Mesothelial cell of epicardium (in vitro differentiated cells): ENCODE results near the gene SAMD4B. TPM values are rescaled to one million over a fixed set of nuclear protein-coding genes. Genes with fewer than 3 reads are reported as not detected.
A peak's percentile ranks its signal among the peaks of the same experiment; 100 is the strongest.

ENCODE experiments used
- DNase-seq, 2 experiments: peaks; one replicate each; pipeline ENCODE4 v3.0.0; 2021; ENCODE audit warnings: low spot score in 2 of 2; ENCODE audit not compliant: unreplicated experiment in 2 of 2
- H3K27ac Mint-ChIP-seq: 2 replicates; pipeline ENCODE4 v1.8.0; 2021; ENCODE audit warnings: mixed read lengths
- H3K27me3 Mint-ChIP-seq: 2 replicates; pipeline ENCODE4 v1.8.0; 2021; ENCODE audit warnings: low read depth, mixed read lengths
- H3K36me3 Mint-ChIP-seq: 2 replicates; pipeline ENCODE4 v1.8.0; 2021; ENCODE audit warnings: mixed read lengths
- H3K4me1 Mint-ChIP-seq: 2 replicates; pipeline ENCODE4 v1.8.0; 2021; ENCODE audit warnings: mixed read lengths
- H3K4me3 Mint-ChIP-seq: 2 replicates; pipeline ENCODE4 v1.8.0; 2021; ENCODE audit warnings: mild to moderate bottlenecking, moderate library complexity, mixed read lengths
- H3K9me3 Mint-ChIP-seq: 2 replicates; pipeline ENCODE4 v1.8.0; 2021; ENCODE audit warnings: mixed read lengths
- total RNA-seq: library from RNA; stranded (reverse); gene quantifications from 3 replicates; pipeline ENCODE4 v1.2.1, GENCODE V29; 2021
- TF ChIP-seq, protein P1 (sequence below): fragments of 200-600 bp; sonication (generic); IDR thresholded peaks from one replicate; pipeline ENCODE4 v1.5.0; 2021; ENCODE audit warnings: antibody characterized with exemption; ENCODE audit not compliant: unreplicated experiment

SAMD4B gene, protein sequence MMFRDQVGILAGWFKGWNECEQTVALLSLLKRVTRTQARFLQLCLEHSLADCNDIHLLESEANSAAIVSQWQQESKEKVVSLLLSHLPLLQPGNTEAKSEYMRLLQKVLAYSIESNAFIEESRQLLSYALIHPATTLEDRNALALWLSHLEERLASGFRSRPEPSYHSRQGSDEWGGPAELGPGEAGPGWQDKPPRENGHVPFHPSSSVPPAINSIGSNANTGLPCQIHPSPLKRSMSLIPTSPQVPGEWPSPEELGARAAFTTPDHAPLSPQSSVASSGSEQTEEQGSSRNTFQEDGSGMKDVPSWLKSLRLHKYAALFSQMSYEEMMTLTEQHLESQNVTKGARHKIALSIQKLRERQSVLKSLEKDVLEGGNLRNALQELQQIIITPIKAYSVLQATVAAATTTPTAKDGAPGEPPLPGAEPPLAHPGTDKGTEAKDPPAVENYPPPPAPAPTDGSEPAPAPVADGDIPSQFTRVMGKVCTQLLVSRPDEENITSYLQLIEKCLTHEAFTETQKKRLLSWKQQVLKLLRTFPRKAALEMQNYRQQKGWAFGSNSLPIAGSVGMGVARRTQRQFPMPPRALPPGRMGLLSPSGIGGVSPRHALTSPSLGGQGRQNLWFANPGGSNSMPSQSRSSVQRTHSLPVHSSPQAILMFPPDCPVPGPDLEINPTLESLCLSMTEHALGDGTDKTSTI
- 128 to 143 TPM (median 133 TPM) in 3 replicates for total RNA-seq

DNA sequence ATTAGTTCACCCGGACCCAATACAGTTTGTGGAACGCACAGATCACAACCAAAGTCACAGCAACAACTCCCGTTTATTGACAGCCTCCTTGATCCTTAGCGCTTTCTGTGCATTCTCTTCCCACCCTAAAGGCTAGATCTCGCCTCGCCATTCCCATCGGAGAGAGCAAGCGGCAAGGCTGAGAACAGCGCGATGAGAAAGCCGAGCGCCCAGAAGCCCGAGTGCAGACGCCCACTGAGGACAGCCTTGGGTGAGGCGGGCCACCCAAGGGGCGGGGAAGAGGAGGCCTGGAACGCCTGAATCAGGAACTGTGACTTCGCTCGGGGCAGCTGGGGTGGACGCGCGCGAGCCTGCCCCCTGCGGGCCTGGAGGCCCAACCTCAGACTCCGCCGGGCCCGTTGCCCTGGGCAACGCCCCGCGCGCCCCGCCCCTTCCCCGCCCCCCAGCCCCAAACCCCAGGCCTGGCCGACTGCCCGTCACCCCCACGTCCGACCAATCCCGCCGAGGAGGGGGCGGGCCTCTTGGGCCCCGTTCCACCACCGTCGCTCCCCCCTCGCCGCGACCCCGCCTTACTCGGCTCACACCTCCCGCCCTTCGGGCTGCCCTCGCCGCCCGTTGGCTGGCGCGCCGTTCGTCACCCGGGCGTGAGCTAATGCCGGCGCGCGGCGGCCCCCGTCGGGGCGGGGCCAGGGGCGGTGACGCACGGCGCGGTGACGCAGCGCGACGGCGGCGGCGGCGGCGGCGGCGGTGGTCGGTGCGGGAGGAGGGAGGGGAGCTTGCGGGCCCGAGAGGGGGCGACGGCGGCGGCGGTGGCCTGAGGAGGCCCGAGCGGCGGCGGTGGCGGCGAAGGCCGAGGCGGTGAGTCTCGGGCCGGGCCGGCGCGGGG lies at the start of gene SAMD4B:
Gene SAMD4B (plus strand): TSS at position 703 of the 886 bp plus-strand sequence. CDS start 14,473 bp downstream, outside the sequence.
- TF ChIP-seq, protein P1, sequence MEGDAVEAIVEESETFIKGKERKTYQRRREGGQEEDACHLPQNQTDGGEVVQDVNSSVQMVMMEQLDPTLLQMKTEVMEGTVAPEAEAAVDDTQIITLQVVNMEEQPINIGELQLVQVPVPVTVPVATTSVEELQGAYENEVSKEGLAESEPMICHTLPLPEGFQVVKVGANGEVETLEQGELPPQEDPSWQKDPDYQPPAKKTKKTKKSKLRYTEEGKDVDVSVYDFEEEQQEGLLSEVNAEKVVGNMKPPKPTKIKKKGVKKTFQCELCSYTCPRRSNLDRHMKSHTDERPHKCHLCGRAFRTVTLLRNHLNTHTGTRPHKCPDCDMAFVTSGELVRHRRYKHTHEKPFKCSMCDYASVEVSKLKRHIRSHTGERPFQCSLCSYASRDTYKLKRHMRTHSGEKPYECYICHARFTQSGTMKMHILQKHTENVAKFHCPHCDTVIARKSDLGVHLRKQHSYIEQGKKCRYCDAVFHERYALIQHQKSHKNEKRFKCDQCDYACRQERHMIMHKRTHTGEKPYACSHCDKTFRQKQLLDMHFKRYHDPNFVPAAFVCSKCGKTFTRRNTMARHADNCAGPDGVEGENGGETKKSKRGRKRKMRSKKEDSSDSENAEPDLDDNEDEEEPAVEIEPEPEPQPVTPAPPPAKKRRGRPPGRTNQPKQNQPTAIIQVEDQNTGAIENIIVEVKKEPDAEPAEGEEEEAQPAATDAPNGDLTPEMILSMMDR: peak; percentile 80
- Mint-ChIP-seq H3K4me1 (peaks cover 39% of the 10 kb centered on the region), H3K9me3 (no peaks in the 10 kb centered on the region), H3K27ac (peak within 1 kb of the TSS; percentile 93), H3K4me3 (peak within 1 kb of the TSS; percentile 87), H3K27me3 (no peaks in the 10 kb centered on the region), H3K36me3 (peaks cover 3% of the 10 kb centered on the region)
- peak; percentile 99 to 100 for DNase-seq

DNA sequence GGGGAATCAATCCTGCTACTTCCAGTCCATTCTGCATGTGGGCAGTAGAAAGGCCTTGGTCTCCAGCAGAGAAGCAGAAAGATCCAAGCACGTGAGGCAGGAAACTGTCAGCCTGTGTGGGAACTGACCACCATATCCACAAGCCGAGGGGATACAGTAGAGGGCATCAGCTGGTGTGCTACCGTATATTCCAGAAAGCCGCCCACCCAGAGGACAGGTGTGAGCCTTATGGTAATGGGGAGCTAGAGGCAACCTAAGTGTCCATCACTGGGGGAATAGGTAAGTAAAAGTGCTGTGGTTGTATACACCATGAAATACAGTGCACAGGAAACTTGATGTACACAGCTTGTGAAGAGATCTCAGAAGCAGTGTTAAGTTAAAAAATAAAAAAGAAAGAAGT lies 48.8 kb upstream of the SAMD4B start:
- no peak overlapping the region for H3K4me3 Mint-ChIP-seq
- TF ChIP-seq, protein P1: no peak
- no peak for DNase-seq
- no peak overlapping the region for H3K27ac Mint-ChIP-seq
- peaks cover 2% of the 10 kb centered on the region for H3K4me1 Mint-ChIP-seq
- no peaks in the 10 kb centered on the region for H3K36me3 Mint-ChIP-seq
- peaks cover 5% of the 10 kb centered on the region for H3K9me3 Mint-ChIP-seq
- H3K27me3 Mint-ChIP-seq: peaks cover 54% of the 10 kb centered on the region

DNA sequence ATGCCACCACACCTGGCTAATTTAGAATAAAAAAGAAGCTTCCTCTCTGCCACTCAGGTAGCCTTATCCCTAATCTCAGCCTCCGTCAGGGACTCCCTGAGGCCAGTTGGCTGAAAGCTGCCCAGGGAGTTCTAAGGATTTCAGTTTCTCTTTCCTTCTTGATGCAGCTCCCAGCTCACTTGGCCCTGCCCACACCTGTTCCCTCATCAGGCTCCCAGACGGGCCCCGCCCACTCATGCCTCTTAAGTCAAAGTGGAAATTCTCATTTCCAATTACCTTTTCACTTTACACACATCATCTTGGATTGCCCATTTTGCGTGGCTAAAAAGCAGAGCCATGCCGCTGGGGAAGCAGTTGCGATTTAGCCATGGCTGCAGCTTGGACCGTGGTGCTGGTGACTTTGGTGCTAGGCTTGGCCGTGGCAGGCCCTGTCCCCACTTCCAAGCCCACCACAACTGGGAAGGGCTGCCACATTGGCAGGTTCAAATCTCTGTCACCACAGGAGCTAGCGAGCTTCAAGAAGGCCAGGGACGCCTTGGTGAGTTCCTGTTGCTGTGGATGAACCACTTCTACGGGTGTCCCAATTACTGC lies 46.1 kb upstream of the SAMD4B start, which contains the start of gene IFNL1:
Gene IFNL1 (plus strand): TSS at position 353 of the 591 bp plus-strand sequence. CDS start 15 bp downstream, at position 368.
- TF ChIP-seq, protein P1: no peak
- H3K27me3 Mint-ChIP-seq: peaks cover 31% of the 10 kb centered on the region
- H3K36me3 Mint-ChIP-seq: no peaks in the 10 kb centered on the region
- peaks cover 4% of the 10 kb centered on the region for H3K4me1 Mint-ChIP-seq
- H3K4me3 Mint-ChIP-seq: no peak within 1 kb of the TSS
- no peak for DNase-seq
- no peaks in the 10 kb centered on the region for H3K9me3 Mint-ChIP-seq
- no peak within 1 kb of the TSS for H3K27ac Mint-ChIP-seq

DNA sequence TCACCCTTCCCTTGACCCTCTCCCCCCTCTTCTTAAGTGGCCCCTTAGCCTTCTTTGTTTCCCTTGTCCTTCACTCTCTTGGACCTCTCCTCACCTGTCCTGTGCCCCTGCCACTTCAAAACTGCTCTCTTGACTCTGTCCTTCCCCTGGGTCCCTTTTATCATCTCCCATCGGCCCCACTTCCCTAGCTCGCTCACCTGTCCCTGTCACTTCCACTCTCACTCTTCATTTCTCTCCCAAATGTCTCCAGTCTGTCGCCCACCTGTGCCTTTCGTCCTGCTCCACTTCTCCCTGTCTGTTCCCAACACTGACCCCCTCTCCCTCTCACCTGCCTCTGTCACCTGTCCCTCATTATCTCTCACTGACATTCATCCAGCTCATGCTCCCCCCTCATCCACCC lies 45.3 kb upstream of the SAMD4B start:
- H3K9me3 Mint-ChIP-seq: no peaks in the 10 kb centered on the region
- DNase-seq: no peak
- H3K4me3 Mint-ChIP-seq: no peak overlapping the region
- peaks cover 4% of the 10 kb centered on the region for H3K4me1 Mint-ChIP-seq
- no peaks in the 10 kb centered on the region for H3K36me3 Mint-ChIP-seq
- TF ChIP-seq, protein P1: no peak
- H3K27me3 Mint-ChIP-seq: peaks cover 26% of the 10 kb centered on the region
- H3K27ac Mint-ChIP-seq: no peak overlapping the region
